WTC11 (cell line): ENCODE data around the gene DNAJC18. TPM values are rescaled to one million over a fixed set of nuclear protein-coding genes. Genes with fewer than 3 reads are reported as not detected.
A peak's percentile ranks its signal among the peaks of the same experiment; 100 is the strongest.

Source experiments
- ATAC-seq: fragments of 200-7000 bp; cut with Tn5 transposase; 2 replicates; pipeline ENCODE4 v1.10.0; 2021; ENCODE audit warnings: mild to moderate bottlenecking, moderate library complexity
- CTCF ChIA-PET: fragments of 300-600 bp; sonication (Branson Sonifier 250); formaldehyde crosslinking; loops from one replicate; lab custom pipeline; 2021; ENCODE audit warnings: antibody characterized with exemption; lab: Charles Lee
- POLR2A ChIA-PET: fragments of 350-600 bp; sonication (Branson Sonifier 250); formaldehyde crosslinking; loops from one replicate; lab custom pipeline; 2021; ENCODE audit warnings: antibody characterized with exemption; lab: Charles Lee
- DNase-seq: peaks from one replicate; pipeline ENCODE4 v3.0.0; 2021; ENCODE audit warnings: low spot score
- H3K27ac Mint-ChIP-seq: 2 replicates; pipeline ENCODE4 v1.8.0; 2021; ENCODE audit warnings: mixed read lengths
- H3K27me3 Mint-ChIP-seq: 2 replicates; pipeline ENCODE4 v1.8.0; 2021; ENCODE audit warnings: low read depth, mild to moderate bottlenecking, moderate library complexity, mixed read lengths
- H3K36me3 Mint-ChIP-seq: 2 replicates; pipeline ENCODE4 v1.8.0; 2021; ENCODE audit warnings: mixed read lengths
- H3K4me1 Mint-ChIP-seq: 2 replicates; pipeline ENCODE4 v1.8.0; 2022; ENCODE audit warnings: mixed read lengths
- H3K4me3 Mint-ChIP-seq: 2 replicates; pipeline ENCODE4 v1.8.0; 2021; ENCODE audit warnings: mild to moderate bottlenecking, moderate library complexity, mixed read lengths
- H3K9me3 Mint-ChIP-seq: 2 replicates; pipeline ENCODE4 v1.8.0; 2021; ENCODE audit warnings: mixed read lengths
- CREM ChIP-seq: sonication (generic); formaldehyde crosslinking; IDR thresholded peaks from 2 replicates; pipeline ENCODE4 v1.8.1; 2022; ENCODE audit warnings: mild to moderate bottlenecking, missing genetic modification reagents, moderate library complexity
- ESRRA ChIP-seq: sonication (generic); formaldehyde crosslinking; IDR thresholded peaks from 2 replicates; pipeline ENCODE4 v1.8.1; 2022; ENCODE audit warnings: mild to moderate bottlenecking, missing genetic modification reagents, borderline replicate concordance
- ETV6 ChIP-seq: sonication (generic); formaldehyde crosslinking; IDR thresholded peaks from 2 replicates; pipeline ENCODE4 v1.8.1; 2022; ENCODE audit warnings: mild to moderate bottlenecking, missing genetic modification reagents
- FOXK1 ChIP-seq: sonication (generic); formaldehyde crosslinking; IDR thresholded peaks from 2 replicates; pipeline ENCODE4 v1.8.0; 2022; ENCODE audit warnings: mild to moderate bottlenecking, moderate library complexity, missing genetic modification reagents
- GABPB1 ChIP-seq: sonication (generic); formaldehyde crosslinking; IDR thresholded peaks from 2 replicates; pipeline ENCODE4 v1.8.1; 2023; ENCODE audit warnings: mild to moderate bottlenecking, missing genetic modification reagents
- GRHL2 ChIP-seq: fragments of 250-450 bp; sonication (Bioruptor Pico); IDR thresholded peaks from 2 replicates; pipeline ENCODE4 v1.8.0; 2022; ENCODE audit warnings: mild to moderate bottlenecking, moderate library complexity; ENCODE audit not compliant: insufficient replicate concordance, severe bottlenecking
- GTF2I ChIP-seq: fragments of 250-450 bp; sonication (Bioruptor Pico); conservative IDR thresholded peaks from 2 replicates; pipeline ENCODE4 v1.4.0; 2021; ENCODE audit warnings: mild to moderate bottlenecking
- IRF2 ChIP-seq: sonication (generic); formaldehyde crosslinking; IDR thresholded peaks from 2 replicates; pipeline ENCODE4 v1.8.0; 2022; ENCODE audit warnings: low read depth, missing genetic modification reagents, borderline replicate concordance
- KAT7 ChIP-seq: sonication (generic); formaldehyde crosslinking; IDR thresholded peaks from 2 replicates; pipeline ENCODE4 v1.8.1; 2023; ENCODE audit warnings: missing genetic modification reagents, mild to moderate bottlenecking, borderline replicate concordance
- RORB ChIP-seq: fragments of 250-450 bp; sonication (Bioruptor Pico); IDR thresholded peaks from 2 replicates; pipeline ENCODE4 v1.9.0; 2021; ENCODE audit warnings: mild to moderate bottlenecking
- SMAD3 ChIP-seq: sonication (generic); formaldehyde crosslinking; IDR thresholded peaks from 2 replicates; pipeline ENCODE4 v1.8.0; 2022; ENCODE audit warnings: missing genetic modification reagents, mild to moderate bottlenecking, borderline replicate concordance
- SP1 ChIP-seq: sonication (generic); formaldehyde crosslinking; conservative IDR thresholded peaks from 2 replicates; pipeline ENCODE4 v1.8.1; 2022; ENCODE audit warnings: missing genetic modification reagents
- TP53 ChIP-seq: sonication (generic); formaldehyde crosslinking; IDR thresholded peaks from 2 replicates; pipeline ENCODE4 v1.8.1; 2023; ENCODE audit warnings: mild to moderate bottlenecking, missing genetic modification reagents
- ZNF219 ChIP-seq: sonication (generic); formaldehyde crosslinking; IDR thresholded peaks from 2 replicates; pipeline ENCODE4 v1.8.0; 2023; ENCODE audit warnings: missing genetic modification reagents, mild to moderate bottlenecking, borderline replicate concordance
- ZNF317 ChIP-seq: sonication (generic); formaldehyde crosslinking; IDR thresholded peaks from 2 replicates; pipeline ENCODE4 v1.8.1; 2023; ENCODE audit warnings: low read depth, mild to moderate bottlenecking, moderate library complexity, missing genetic modification reagents, borderline replicate concordance
- ZNF396 ChIP-seq: fragments of 250-450 bp; sonication (Bioruptor Pico); IDR thresholded peaks from 2 replicates; pipeline ENCODE4 v1.8.0; 2021; ENCODE audit warnings: mild to moderate bottlenecking, moderate library complexity, borderline replicate concordance
- ZNF416 ChIP-seq: fragments of 250-450 bp; sonication (Bioruptor Pico); IDR thresholded peaks from 2 replicates; pipeline ENCODE4 v1.9.0; 2021; ENCODE audit warnings: mild to moderate bottlenecking, inconsistent platforms
- total RNA-seq: library from RNA; stranded (reverse); gene quantifications from 3 replicates; pipeline ENCODE4 v1.2.3, GENCODE V29; 2021
- TF ChIP-seq, protein P1 (sequence below): sonication (generic); formaldehyde crosslinking; IDR thresholded peaks from 2 replicates; pipeline ENCODE4 v1.8.1; 2022; ENCODE audit warnings: mild to moderate bottlenecking, moderate library complexity, missing genetic modification reagents
- TF ChIP-seq, protein P2 (sequence below): sonication (generic); formaldehyde crosslinking; IDR thresholded peaks from 2 replicates; pipeline ENCODE4 v1.8.0; 2022; ENCODE audit warnings: missing genetic modification reagents
- TF ChIP-seq, protein P3 (sequence below): sonication (generic); formaldehyde crosslinking; IDR thresholded peaks from 2 replicates; pipeline ENCODE4 v1.8.0; 2023; ENCODE audit warnings: mild to moderate bottlenecking, missing genetic modification reagents
- TF ChIP-seq, protein P4 (sequence below): sonication (generic); formaldehyde crosslinking; IDR thresholded peaks from 2 replicates; pipeline ENCODE4 v1.8.1; 2023; ENCODE audit warnings: mild to moderate bottlenecking, missing genetic modification reagents
- TF ChIP-seq, protein P5 (sequence below): sonication (generic); formaldehyde crosslinking; IDR thresholded peaks from 2 replicates; pipeline ENCODE4 v1.8.0; 2023; ENCODE audit warnings: missing genetic modification reagents
- TF ChIP-seq, protein P6 (sequence below): sonication (generic); formaldehyde crosslinking; conservative IDR thresholded peaks from 2 replicates; pipeline ENCODE4 v1.8.1; 2023; ENCODE audit warnings: mild to moderate bottlenecking, low read depth, missing genetic modification reagents, moderate library complexity

The DNAJC18 gene
- total RNA-seq, 1 experiment from 2014 or later = 23.7 TPM

DNA sequence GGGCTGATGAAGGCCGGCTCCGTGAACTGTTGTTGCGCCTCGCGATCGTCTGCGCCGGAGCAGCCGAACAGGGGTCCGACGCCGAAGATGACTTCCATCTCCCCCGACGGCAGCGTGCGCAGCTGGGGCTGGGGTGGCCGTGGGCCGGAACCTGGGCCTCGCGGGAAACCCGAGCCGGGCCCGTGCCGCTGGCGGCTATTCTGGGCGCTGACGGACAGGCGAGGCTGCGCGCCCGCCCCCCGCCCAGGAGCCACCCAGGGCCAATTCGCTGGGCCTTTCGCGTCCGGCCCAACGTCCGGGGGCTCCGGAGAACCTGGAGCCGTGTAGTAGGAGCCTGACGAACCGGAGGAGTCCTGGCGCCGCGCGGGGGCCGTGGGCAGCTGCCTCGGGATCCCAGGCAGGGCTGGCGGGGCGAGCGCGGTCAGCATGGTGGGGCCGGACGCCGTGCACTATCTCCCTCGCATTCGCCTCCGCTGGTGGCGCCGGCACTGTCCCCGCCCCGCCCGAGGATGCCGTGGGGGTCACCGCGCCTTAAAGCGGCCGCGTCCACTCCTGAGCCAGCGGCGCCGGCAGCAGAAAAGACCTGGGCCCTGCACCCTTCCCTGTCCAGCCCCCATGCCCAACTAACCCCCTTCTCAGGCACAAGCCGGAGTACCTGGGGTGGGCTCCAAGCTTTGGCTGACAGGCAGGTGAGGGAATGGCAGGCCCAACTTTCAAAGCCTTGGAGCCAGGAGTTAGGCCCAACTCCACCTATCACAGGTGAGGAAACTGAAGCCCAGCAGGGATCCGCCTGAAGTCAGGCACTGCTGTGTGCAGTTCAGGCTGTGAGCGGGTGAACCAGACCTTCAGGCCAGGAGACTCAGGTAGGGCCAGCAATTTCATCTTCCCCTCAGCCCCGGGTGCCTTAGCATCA, 44.4 kb downstream of the DNAJC18 start, which contains the start of gene PROB1:
PROB1 (minus strand) TSS at position 451 of the 913 bp plus-strand sequence; CDS start at position 428, 23 bp downstream.
- H3K4me3 Mint-ChIP-seq = peak within 1 kb of the TSS; percentile 87
- DNase-seq (no peak), ATAC-seq (peak; percentile 0; the same call in 1 of the 2 replicates)
- no peak within 1 kb of the TSS for H3K27ac Mint-ChIP-seq
- CTCF ChIA-PET = interaction anchor here (0.6 to 5.6 kb wide), 4 partner anchors 8 to 201 kb away, joined by 3 to 31 read pairs (median 11); partner anchors contain the start of genes PAIP2 and SPATA24
- H3K9me3 Mint-ChIP-seq = no peaks in the 10 kb centered on the region
- peaks cover 13% of the 10 kb centered on the region for H3K36me3 Mint-ChIP-seq
- peaks cover 39% of the 10 kb centered on the region for H3K27me3 Mint-ChIP-seq
- H3K4me1 Mint-ChIP-seq = peaks cover 28% of the 10 kb centered on the region
- POLR2A ChIA-PET = interaction anchor here (1.8 kb wide), 1 partner anchor 9 kb away, joined by 4 read pairs; the partner anchor contains the start of gene SPATA24
- TF ChIP-seq SP1 (CRISPR knock-in tag) (peak; percentile 28; the same call in 1 of the 2 replicates), ZNF317 (CRISPR knock-in tag) (0 out of 2 replicates have a peak, but pooled peaks have one; percentile 16), ESRRA (CRISPR knock-in tag) (no peak), GTF2I (CRISPR knock-in tag) (no peak), ZNF396 (CRISPR knock-in tag) (no peak), GRHL2 (CRISPR knock-in tag) (no peak), FOXK1 (CRISPR knock-in tag) (peak; percentile 24; the same call in 1 of the 2 replicates), RORB (no peak), ZNF416 (CRISPR knock-in tag) (no peak), ZNF219 (CRISPR knock-in tag) (no peak), ETV6 (CRISPR knock-in tag) (0 out of 2 replicates have a peak, but pooled peaks have one; percentile 33), GABPB1 (CRISPR knock-in tag) (no peak), IRF2 (CRISPR knock-in tag) (no peak), SMAD3 (CRISPR knock-in tag) (no peak), KAT7 (CRISPR knock-in tag) (no peak), CREM (CRISPR knock-in tag) (no peak), TP53 (no peak; the same call in 1 of the 2 replicates)
- TF ChIP-seq, protein P1, sequence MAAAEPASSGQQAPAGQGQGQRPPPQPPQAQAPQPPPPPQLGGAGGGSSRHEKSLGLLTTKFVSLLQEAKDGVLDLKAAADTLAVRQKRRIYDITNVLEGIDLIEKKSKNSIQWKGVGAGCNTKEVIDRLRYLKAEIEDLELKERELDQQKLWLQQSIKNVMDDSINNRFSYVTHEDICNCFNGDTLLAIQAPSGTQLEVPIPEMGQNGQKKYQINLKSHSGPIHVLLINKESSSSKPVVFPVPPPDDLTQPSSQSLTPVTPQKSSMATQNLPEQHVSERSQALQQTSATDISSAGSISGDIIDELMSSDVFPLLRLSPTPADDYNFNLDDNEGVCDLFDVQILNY (CRISPR knock-in tag) = 0 out of 2 replicates have a peak, but pooled peaks have one; percentile 2
- TF ChIP-seq, protein P2, sequence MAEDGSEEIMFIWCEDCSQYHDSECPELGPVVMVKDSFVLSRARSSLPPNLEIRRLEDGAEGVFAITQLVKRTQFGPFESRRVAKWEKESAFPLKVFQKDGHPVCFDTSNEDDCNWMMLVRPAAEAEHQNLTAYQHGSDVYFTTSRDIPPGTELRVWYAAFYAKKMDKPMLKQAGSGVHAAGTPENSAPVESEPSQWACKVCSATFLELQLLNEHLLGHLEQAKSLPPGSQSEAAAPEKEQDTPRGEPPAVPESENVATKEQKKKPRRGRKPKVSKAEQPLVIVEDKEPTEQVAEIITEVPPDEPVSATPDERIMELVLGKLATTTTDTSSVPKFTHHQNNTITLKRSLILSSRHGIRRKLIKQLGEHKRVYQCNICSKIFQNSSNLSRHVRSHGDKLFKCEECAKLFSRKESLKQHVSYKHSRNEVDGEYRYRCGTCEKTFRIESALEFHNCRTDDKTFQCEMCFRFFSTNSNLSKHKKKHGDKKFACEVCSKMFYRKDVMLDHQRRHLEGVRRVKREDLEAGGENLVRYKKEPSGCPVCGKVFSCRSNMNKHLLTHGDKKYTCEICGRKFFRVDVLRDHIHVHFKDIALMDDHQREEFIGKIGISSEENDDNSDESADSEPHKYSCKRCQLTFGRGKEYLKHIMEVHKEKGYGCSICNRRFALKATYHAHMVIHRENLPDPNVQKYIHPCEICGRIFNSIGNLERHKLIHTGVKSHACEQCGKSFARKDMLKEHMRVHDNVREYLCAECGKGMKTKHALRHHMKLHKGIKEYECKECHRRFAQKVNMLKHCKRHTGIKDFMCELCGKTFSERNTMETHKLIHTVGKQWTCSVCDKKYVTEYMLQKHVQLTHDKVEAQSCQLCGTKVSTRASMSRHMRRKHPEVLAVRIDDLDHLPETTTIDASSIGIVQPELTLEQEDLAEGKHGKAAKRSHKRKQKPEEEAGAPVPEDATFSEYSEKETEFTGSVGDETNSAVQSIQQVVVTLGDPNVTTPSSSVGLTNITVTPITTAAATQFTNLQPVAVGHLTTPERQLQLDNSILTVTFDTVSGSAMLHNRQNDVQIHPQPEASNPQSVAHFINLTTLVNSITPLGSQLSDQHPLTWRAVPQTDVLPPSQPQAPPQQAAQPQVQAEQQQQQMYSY (CRISPR knock-in tag) = peak; percentile 53; the same call in 1 of the 2 replicates
- TF ChIP-seq, protein P3, sequence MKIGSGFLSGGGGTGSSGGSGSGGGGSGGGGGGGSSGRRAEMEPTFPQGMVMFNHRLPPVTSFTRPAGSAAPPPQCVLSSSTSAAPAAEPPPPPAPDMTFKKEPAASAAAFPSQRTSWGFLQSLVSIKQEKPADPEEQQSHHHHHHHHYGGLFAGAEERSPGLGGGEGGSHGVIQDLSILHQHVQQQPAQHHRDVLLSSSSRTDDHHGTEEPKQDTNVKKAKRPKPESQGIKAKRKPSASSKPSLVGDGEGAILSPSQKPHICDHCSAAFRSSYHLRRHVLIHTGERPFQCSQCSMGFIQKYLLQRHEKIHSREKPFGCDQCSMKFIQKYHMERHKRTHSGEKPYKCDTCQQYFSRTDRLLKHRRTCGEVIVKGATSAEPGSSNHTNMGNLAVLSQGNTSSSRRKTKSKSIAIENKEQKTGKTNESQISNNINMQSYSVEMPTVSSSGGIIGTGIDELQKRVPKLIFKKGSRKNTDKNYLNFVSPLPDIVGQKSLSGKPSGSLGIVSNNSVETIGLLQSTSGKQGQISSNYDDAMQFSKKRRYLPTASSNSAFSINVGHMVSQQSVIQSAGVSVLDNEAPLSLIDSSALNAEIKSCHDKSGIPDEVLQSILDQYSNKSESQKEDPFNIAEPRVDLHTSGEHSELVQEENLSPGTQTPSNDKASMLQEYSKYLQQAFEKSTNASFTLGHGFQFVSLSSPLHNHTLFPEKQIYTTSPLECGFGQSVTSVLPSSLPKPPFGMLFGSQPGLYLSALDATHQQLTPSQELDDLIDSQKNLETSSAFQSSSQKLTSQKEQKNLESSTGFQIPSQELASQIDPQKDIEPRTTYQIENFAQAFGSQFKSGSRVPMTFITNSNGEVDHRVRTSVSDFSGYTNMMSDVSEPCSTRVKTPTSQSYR = no peak
- TF ChIP-seq, protein P4, sequence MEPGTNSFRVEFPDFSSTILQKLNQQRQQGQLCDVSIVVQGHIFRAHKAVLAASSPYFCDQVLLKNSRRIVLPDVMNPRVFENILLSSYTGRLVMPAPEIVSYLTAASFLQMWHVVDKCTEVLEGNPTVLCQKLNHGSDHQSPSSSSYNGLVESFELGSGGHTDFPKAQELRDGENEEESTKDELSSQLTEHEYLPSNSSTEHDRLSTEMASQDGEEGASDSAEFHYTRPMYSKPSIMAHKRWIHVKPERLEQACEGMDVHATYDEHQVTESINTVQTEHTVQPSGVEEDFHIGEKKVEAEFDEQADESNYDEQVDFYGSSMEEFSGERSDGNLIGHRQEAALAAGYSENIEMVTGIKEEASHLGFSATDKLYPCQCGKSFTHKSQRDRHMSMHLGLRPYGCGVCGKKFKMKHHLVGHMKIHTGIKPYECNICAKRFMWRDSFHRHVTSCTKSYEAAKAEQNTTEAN (CRISPR knock-in tag) = no peak
- TF ChIP-seq, protein P5, sequence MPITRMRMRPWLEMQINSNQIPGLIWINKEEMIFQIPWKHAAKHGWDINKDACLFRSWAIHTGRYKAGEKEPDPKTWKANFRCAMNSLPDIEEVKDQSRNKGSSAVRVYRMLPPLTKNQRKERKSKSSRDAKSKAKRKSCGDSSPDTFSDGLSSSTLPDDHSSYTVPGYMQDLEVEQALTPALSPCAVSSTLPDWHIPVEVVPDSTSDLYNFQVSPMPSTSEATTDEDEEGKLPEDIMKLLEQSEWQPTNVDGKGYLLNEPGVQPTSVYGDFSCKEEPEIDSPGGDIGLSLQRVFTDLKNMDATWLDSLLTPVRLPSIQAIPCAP (CRISPR knock-in tag) = no peak
- TF ChIP-seq, protein P6, sequence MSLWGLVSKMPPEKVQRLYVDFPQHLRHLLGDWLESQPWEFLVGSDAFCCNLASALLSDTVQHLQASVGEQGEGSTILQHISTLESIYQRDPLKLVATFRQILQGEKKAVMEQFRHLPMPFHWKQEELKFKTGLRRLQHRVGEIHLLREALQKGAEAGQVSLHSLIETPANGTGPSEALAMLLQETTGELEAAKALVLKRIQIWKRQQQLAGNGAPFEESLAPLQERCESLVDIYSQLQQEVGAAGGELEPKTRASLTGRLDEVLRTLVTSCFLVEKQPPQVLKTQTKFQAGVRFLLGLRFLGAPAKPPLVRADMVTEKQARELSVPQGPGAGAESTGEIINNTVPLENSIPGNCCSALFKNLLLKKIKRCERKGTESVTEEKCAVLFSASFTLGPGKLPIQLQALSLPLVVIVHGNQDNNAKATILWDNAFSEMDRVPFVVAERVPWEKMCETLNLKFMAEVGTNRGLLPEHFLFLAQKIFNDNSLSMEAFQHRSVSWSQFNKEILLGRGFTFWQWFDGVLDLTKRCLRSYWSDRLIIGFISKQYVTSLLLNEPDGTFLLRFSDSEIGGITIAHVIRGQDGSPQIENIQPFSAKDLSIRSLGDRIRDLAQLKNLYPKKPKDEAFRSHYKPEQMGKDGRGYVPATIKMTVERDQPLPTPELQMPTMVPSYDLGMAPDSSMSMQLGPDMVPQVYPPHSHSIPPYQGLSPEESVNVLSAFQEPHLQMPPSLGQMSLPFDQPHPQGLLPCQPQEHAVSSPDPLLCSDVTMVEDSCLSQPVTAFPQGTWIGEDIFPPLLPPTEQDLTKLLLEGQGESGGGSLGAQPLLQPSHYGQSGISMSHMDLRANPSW = 0 out of 2 replicates have a peak, but pooled peaks have one; percentile 45
